ENCODE measurements around the gene G2E3. TPM values are rescaled to one million over a fixed set of nuclear protein-coding genes. Genes with fewer than 3 reads are reported as not detected.

G2E3 gene
- polyA plus RNA-seq (2013, experiment 1 of 4) = 59.1 TPM
- 55.1 TPM for polyA plus RNA-seq (2013, experiment 2 of 4)
- 49.3 TPM for polyA plus RNA-seq (2013, experiment 3 of 4)
- 54.7 TPM for polyA plus RNA-seq (2013, experiment 4 of 4)

- Histone ChIP-seq H3K36me3 (ENCODE audit: control insufficient read depth, insufficient read depth, low read length) (peaks cover 12% of the 10 kb centered on the region), H3K27ac (ENCODE audit: insufficient read depth, low read depth, low read length, poor library complexity, severe bottlenecking) (peak within 1 kb of the TSS; percentile 73), H3K9me3 (ENCODE audit: control insufficient read depth, low read length) (peaks cover 3% of the 10 kb centered on the region), H3K27me3 (ENCODE audit: control insufficient read depth, insufficient read depth, low read length, poor library complexity, severe bottlenecking) (no peaks in the 10 kb centered on the region), H3K4me1 (ENCODE audit: control insufficient read depth, insufficient read depth, low read length) (peaks cover 4% of the 10 kb centered on the region), H3K4me3 (ENCODE audit: insufficient read depth, low read depth, low read length) (peak within 1 kb of the TSS; percentile 97)
- WGBS, 2 experiments = 4% methylated on average over 62 of the region's 62 CpGs
These were observed at the start of gene G2E3 for GRCh38 chr14:30558675-30559555. Gene G2E3 (plus strand): TSS chr14:30559158. CDS start chr14:30581080, 21,922 bp downstream.

- Histone ChIP-seq H3K4me1 (ENCODE audit: control insufficient read depth, insufficient read depth, low read length) (no peaks in the 10 kb centered on the region), H3K36me3 (ENCODE audit: control insufficient read depth, insufficient read depth, low read length) (no peaks in the 10 kb centered on the region), H3K4me3 (ENCODE audit: insufficient read depth, low read depth, low read length) (no peak overlapping the region), H3K9me3 (ENCODE audit: control insufficient read depth, low read length) (no peaks in the 10 kb centered on the region), H3K27me3 (ENCODE audit: control insufficient read depth, insufficient read depth, low read length, poor library complexity, severe bottlenecking) (no peaks in the 10 kb centered on the region), H3K27ac (ENCODE audit: insufficient read depth, low read depth, low read length, poor library complexity, severe bottlenecking) (no peak overlapping the region)
- whole genome bisulfite sequencing, 2 experiments = 91 to 100% methylated on average over 1 to 2 of the region's 2 CpGs
These were observed 41.2 kb upstream of the G2E3 start for GRCh38 chr14:30517737-30518136.

GRCh38 chr14:30518867-30519560, 39.9 kb upstream of the G2E3 start:
- H3K27me3 ChIP-seq (ENCODE audit: control insufficient read depth, insufficient read depth, low read length, poor library complexity, severe bottlenecking) = no peaks in the 10 kb centered on the region
- no peaks in the 10 kb centered on the region for H3K36me3 ChIP-seq (ENCODE audit: control insufficient read depth, insufficient read depth, low read length)
- H3K9me3 ChIP-seq (ENCODE audit: control insufficient read depth, low read length) = no peaks in the 10 kb centered on the region
- 94 to 97% methylated on average over 4 of the region's 4 CpGs for WGBS, 2 experiments
- H3K4me1 ChIP-seq (ENCODE audit: control insufficient read depth, insufficient read depth, low read length) = no peaks in the 10 kb centered on the region
- no peak overlapping the region for H3K27ac ChIP-seq (ENCODE audit: insufficient read depth, low read depth, low read length, poor library complexity, severe bottlenecking)
- H3K4me3 ChIP-seq (ENCODE audit: insufficient read depth, low read depth, low read length) = no peak overlapping the region

DNA sequence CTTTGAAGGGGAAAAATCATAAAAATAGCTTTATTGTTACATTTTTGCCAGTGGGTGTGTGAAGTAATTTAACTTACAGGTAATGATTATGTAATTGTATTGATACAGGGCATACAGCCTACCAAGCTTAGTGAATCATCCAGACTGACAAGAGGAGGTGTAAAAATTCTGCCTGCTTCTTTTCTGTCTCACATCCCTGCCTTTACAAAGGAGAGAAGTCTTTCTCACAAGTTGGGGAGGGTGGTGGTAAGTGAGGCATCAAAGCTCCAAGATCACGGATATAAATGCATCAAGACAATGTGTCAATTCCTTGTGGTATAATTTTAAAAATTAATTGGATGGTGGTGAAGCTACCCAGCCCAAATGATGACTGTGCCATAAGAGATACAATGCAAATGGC, 39.0 kb upstream of the G2E3 start:
- H3K4me1 ChIP-seq (ENCODE audit: control insufficient read depth, insufficient read depth, low read length) = no peaks in the 10 kb centered on the region
- H3K9me3 ChIP-seq (ENCODE audit: control insufficient read depth, low read length) = no peaks in the 10 kb centered on the region
- H3K27ac ChIP-seq (ENCODE audit: insufficient read depth, low read depth, low read length, poor library complexity, severe bottlenecking) = no peak overlapping the region
- no peak overlapping the region for H3K4me3 ChIP-seq (ENCODE audit: insufficient read depth, low read depth, low read length)
- no peaks in the 10 kb centered on the region for H3K36me3 ChIP-seq (ENCODE audit: control insufficient read depth, insufficient read depth, low read length)
- no peaks in the 10 kb centered on the region for H3K27me3 ChIP-seq (ENCODE audit: control insufficient read depth, insufficient read depth, low read length, poor library complexity, severe bottlenecking)
- 90 to 100% methylated on average over 1 of the region's 1 CpG for WGBS, 2 experiments

- Histone ChIP-seq H3K4me3 (ENCODE audit: insufficient read depth, low read depth, low read length) (no peak overlapping the region), H3K36me3 (ENCODE audit: control insufficient read depth, insufficient read depth, low read length) (no peaks in the 10 kb centered on the region), H3K27me3 (ENCODE audit: control insufficient read depth, insufficient read depth, low read length, poor library complexity, severe bottlenecking) (no peaks in the 10 kb centered on the region), H3K27ac (ENCODE audit: insufficient read depth, low read depth, low read length, poor library complexity, severe bottlenecking) (no peak overlapping the region), H3K9me3 (ENCODE audit: control insufficient read depth, low read length) (no peaks in the 10 kb centered on the region), H3K4me1 (ENCODE audit: control insufficient read depth, insufficient read depth, low read length) (no peaks in the 10 kb centered on the region)
- WGBS, 2 experiments = 92 to 100% methylated on average over 2 of the region's 2 CpGs
These were observed 38.4 kb upstream of the G2E3 start for GRCh38 chr14:30520536-30520935.

DNA sequence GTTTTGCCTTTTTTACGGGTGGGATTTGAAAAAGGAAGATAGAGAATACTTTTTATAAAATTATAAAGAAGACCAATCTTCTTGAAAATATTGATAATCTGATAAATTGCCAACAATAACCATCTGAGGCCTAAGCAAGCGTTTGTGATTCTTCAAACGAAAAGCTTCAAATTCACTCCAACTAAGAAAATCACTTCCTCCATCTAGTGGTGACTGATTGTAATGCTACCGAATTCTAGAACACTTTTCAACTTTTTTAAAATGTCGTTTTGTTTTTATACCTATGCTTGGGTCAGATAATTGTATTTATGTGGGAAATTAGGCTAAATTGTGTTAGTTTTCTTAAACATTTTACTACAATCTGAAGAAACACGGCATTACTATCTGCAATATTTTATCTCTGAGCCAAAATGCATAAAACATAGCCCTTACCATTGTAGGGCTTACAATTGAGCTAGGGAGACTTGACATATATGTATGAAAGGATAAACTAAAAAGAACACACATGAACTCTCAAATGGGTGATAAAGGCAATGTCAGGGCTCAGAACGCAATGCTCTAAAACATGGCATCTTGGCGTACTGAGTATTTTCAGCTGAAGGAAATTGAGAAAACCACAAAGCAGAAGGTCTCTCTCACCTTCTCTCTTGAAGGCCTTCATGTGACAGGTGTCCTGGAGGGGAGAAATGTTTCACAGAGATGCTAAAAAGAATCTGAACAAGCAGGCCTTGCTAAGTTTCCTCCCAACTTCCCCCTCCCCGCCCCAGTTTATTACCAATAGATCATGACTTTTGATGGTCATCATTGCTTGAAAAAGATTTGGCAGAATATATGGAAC, 36.8 kb upstream of the G2E3 start:
- 53 to 64% methylated on average over 4 to 6 of the region's 9 CpGs for WGBS, 2 experiments
- H3K27me3 ChIP-seq (ENCODE audit: control insufficient read depth, insufficient read depth, low read length, poor library complexity, severe bottlenecking) = no peaks in the 10 kb centered on the region
- no peaks in the 10 kb centered on the region for H3K4me1 ChIP-seq (ENCODE audit: control insufficient read depth, insufficient read depth, low read length)
- no peaks in the 10 kb centered on the region for H3K36me3 ChIP-seq (ENCODE audit: control insufficient read depth, insufficient read depth, low read length)
- no peak overlapping the region for H3K4me3 ChIP-seq (ENCODE audit: insufficient read depth, low read depth, low read length)
- no peak overlapping the region for H3K27ac ChIP-seq (ENCODE audit: insufficient read depth, low read depth, low read length, poor library complexity, severe bottlenecking)
- no peaks in the 10 kb centered on the region for H3K9me3 ChIP-seq (ENCODE audit: control insufficient read depth, low read length)

GRCh38 chr14:30525833-30526232, 33.1 kb upstream of the G2E3 start:
- H3K36me3 ChIP-seq (ENCODE audit: control insufficient read depth, insufficient read depth, low read length) = no peaks in the 10 kb centered on the region
- H3K4me1 ChIP-seq (ENCODE audit: control insufficient read depth, insufficient read depth, low read length) = no peaks in the 10 kb centered on the region
- no peaks in the 10 kb centered on the region for H3K9me3 ChIP-seq (ENCODE audit: control insufficient read depth, low read length)
- H3K4me3 ChIP-seq (ENCODE audit: insufficient read depth, low read depth, low read length) = no peak overlapping the region
- H3K27ac ChIP-seq (ENCODE audit: insufficient read depth, low read depth, low read length, poor library complexity, severe bottlenecking) = no peak overlapping the region
- H3K27me3 ChIP-seq (ENCODE audit: control insufficient read depth, insufficient read depth, low read length, poor library complexity, severe bottlenecking) = no peaks in the 10 kb centered on the region
- 87 to 92% methylated on average over 2 of the region's 2 CpGs for WGBS, 2 experiments

GRCh38 chr14:30527196-30527595, 31.8 kb upstream of the G2E3 start:
- H3K9me3 ChIP-seq (ENCODE audit: control insufficient read depth, low read length) = no peaks in the 10 kb centered on the region
- no peak overlapping the region for H3K4me3 ChIP-seq (ENCODE audit: insufficient read depth, low read depth, low read length)
- no peaks in the 10 kb centered on the region for H3K4me1 ChIP-seq (ENCODE audit: control insufficient read depth, insufficient read depth, low read length)
- WGBS, 2 experiments = 94 to 96% methylated on average over 5 to 7 of the region's 7 CpGs
- H3K27ac ChIP-seq (ENCODE audit: insufficient read depth, low read depth, low read length, poor library complexity, severe bottlenecking) = no peak overlapping the region
- no peaks in the 10 kb centered on the region for H3K36me3 ChIP-seq (ENCODE audit: control insufficient read depth, insufficient read depth, low read length)
- no peaks in the 10 kb centered on the region for H3K27me3 ChIP-seq (ENCODE audit: control insufficient read depth, insufficient read depth, low read length, poor library complexity, severe bottlenecking)

- H3K27me3 ChIP-seq (ENCODE audit: control insufficient read depth, insufficient read depth, low read length, poor library complexity, severe bottlenecking) = no peaks in the 10 kb centered on the region
- H3K9me3 ChIP-seq (ENCODE audit: control insufficient read depth, low read length) = no peaks in the 10 kb centered on the region
- no peaks in the 10 kb centered on the region for H3K4me1 ChIP-seq (ENCODE audit: control insufficient read depth, insufficient read depth, low read length)
- no peaks in the 10 kb centered on the region for H3K36me3 ChIP-seq (ENCODE audit: control insufficient read depth, insufficient read depth, low read length)
- H3K4me3 ChIP-seq (ENCODE audit: insufficient read depth, low read depth, low read length) = no peak overlapping the region
- 92 to 94% methylated on average over 5 of the region's 5 CpGs for WGBS, 2 experiments
- H3K27ac ChIP-seq (ENCODE audit: insufficient read depth, low read depth, low read length, poor library complexity, severe bottlenecking) = no peak overlapping the region
These were observed 30.8 kb upstream of the G2E3 start for GRCh38 chr14:30528119-30528518.
